ENCODE results near the gene COL11A1. TPM values are rescaled to one million over a fixed set of nuclear protein-coding genes. Genes with fewer than 3 reads are reported as not detected.

Gene COL11A1
- total and polyA plus RNA-seq, 2 experiments from 2014 or later, result 12.3 to 12.5 TPM

DNA sequence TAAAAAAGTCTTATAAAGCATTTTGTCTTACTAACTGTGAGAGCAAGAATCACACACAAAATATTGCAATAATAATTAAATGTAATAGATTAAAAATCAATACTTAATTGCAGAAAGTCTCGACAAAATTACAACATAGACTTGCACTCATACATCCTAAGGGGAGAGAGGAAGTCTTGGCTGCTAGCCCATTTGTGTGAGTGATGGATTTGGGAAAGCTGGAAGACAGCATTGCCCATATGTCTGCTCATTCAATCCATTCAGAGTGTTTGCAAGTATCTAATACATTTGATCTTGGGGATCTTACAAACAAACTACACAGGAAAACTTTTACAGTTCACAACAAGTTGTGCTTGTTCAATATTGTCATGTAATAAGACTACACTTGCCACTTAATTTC, 140.5 kb downstream of the COL11A1 start (continued):
- TF ChIP-seq, protein P1, sequence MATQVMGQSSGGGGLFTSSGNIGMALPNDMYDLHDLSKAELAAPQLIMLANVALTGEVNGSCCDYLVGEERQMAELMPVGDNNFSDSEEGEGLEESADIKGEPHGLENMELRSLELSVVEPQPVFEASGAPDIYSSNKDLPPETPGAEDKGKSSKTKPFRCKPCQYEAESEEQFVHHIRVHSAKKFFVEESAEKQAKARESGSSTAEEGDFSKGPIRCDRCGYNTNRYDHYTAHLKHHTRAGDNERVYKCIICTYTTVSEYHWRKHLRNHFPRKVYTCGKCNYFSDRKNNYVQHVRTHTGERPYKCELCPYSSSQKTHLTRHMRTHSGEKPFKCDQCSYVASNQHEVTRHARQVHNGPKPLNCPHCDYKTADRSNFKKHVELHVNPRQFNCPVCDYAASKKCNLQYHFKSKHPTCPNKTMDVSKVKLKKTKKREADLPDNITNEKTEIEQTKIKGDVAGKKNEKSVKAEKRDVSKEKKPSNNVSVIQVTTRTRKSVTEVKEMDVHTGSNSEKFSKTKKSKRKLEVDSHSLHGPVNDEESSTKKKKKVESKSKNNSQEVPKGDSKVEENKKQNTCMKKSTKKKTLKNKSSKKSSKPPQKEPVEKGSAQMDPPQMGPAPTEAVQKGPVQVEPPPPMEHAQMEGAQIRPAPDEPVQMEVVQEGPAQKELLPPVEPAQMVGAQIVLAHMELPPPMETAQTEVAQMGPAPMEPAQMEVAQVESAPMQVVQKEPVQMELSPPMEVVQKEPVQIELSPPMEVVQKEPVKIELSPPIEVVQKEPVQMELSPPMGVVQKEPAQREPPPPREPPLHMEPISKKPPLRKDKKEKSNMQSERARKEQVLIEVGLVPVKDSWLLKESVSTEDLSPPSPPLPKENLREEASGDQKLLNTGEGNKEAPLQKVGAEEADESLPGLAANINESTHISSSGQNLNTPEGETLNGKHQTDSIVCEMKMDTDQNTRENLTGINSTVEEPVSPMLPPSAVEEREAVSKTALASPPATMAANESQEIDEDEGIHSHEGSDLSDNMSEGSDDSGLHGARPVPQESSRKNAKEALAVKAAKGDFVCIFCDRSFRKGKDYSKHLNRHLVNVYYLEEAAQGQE (IDR thresholded peaks at IDR 0.05; ENCODE audit: unreplicated experiment), result no peak
- TF ChIP-seq STAT1 (IDR thresholded peaks at IDR 0.05; ENCODE audit: unreplicated experiment), result no peak

DNA sequence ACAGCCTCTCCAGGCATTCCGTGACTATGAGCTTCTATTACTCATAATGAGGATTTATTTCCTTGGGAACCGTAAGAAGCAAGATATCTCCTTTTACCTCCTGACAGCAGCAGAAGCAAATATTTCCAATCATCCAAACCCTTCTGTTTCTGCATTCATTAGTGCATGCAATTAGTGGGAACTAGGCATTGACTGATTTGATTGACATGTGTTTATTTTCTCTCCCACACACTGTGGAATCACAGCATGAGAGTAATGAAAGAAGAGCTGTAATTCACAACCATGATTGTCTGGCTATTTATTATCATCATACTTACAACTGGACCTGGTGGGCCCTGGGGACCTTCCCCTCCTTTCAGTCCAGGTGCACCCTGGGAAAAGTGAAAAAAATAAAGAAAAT, 146.8 kb downstream of the COL11A1 start:
- H3K27ac ChIP-seq (ENCODE audit: low read depth), result no peak overlapping the region
- no peaks in the 10 kb centered on the region for H4K20me1 ChIP-seq (replicated peaks; ENCODE audit: insufficient read depth)
- Mint-ChIP-seq H3K36me3 (ENCODE audit: low read depth) (no peaks in the 10 kb centered on the region), H3K4me3 (no peak overlapping the region), H3K27me3 (ENCODE audit: insufficient read depth, low read depth, poor library complexity) (no peaks in the 10 kb centered on the region), H3K9me3 (no peaks in the 10 kb centered on the region), H3K27ac (no peak overlapping the region), H3K4me1 (no peaks in the 10 kb centered on the region)
- H2AFZ ChIP-seq, result no peak overlapping the region
- no peaks in the 10 kb centered on the region for H3K79me2 ChIP-seq (replicated peaks; ENCODE audit: insufficient read depth)
- no peak for ATAC-seq
- no peaks in the 10 kb centered on the region for H3K27me3 ChIP-seq (ENCODE audit: insufficient read depth)
- H3K4me2 ChIP-seq, result no peak overlapping the region
- no peaks in the 10 kb centered on the region for H3K4me1 ChIP-seq (ENCODE audit: insufficient read depth)
- TF ChIP-seq, protein P2, sequence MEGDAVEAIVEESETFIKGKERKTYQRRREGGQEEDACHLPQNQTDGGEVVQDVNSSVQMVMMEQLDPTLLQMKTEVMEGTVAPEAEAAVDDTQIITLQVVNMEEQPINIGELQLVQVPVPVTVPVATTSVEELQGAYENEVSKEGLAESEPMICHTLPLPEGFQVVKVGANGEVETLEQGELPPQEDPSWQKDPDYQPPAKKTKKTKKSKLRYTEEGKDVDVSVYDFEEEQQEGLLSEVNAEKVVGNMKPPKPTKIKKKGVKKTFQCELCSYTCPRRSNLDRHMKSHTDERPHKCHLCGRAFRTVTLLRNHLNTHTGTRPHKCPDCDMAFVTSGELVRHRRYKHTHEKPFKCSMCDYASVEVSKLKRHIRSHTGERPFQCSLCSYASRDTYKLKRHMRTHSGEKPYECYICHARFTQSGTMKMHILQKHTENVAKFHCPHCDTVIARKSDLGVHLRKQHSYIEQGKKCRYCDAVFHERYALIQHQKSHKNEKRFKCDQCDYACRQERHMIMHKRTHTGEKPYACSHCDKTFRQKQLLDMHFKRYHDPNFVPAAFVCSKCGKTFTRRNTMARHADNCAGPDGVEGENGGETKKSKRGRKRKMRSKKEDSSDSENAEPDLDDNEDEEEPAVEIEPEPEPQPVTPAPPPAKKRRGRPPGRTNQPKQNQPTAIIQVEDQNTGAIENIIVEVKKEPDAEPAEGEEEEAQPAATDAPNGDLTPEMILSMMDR (conservative IDR thresholded peaks at IDR 0.05; ENCODE audit: low read depth in 2 of 2), result no peak
- no peak for TF ChIP-seq EZH2 (IDR thresholded peaks at IDR 0.05; ENCODE audit: low read depth, unreplicated experiment)
- TF ChIP-seq EZH2phosphoT487 (IDR thresholded peaks at IDR 0.05; ENCODE audit: unreplicated experiment), result no peak
- TF ChIP-seq, protein P3, sequence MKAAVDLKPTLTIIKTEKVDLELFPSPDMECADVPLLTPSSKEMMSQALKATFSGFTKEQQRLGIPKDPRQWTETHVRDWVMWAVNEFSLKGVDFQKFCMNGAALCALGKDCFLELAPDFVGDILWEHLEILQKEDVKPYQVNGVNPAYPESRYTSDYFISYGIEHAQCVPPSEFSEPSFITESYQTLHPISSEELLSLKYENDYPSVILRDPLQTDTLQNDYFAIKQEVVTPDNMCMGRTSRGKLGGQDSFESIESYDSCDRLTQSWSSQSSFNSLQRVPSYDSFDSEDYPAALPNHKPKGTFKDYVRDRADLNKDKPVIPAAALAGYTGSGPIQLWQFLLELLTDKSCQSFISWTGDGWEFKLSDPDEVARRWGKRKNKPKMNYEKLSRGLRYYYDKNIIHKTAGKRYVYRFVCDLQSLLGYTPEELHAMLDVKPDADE (IDR thresholded peaks at IDR 0.05), result no peak
- no peak for TF ChIP-seq ZNF331 (CRISPR knock-in tag; IDR thresholded peaks at IDR 0.05; ENCODE audit: low read depth)
- no peak for DNase-seq (ENCODE audit: low spot score)
- no peaks in the 10 kb centered on the region for H3K9me2 ChIP-seq (ENCODE audit: insufficient read depth)
- H3K4me3 ChIP-seq, result no peak overlapping the region
- H3K36me3 ChIP-seq (ENCODE audit: insufficient read depth), result no peaks in the 10 kb centered on the region
- H3F3A ChIP-seq (replicated peaks; ENCODE audit: low read depth), result no peaks in the 10 kb centered on the region

DNA sequence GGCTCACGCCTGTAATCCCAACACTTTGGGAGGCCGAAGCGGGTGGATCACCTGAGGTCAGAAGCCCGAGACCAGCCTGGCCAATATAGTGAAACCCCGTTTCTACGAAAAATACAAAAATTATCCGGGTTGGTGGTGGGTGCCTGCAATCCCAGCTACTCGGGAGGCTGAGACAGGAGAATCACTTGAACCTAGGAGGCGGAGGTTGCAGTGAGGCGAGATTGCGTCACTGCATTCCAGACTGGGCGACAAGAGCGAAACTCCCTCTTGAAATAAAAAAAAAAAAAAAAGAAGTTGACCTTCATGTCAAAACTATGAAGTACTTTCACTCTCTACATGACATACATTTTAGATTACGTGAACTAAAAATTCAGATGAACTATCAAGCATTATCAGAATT, 153.7 kb downstream of the COL11A1 start:
- H3F3A ChIP-seq (replicated peaks; ENCODE audit: low read depth), result no peaks in the 10 kb centered on the region
- H3K27me3 ChIP-seq (ENCODE audit: insufficient read depth), result no peaks in the 10 kb centered on the region
- H3K27ac Mint-ChIP-seq, result no peak overlapping the region
- no peaks in the 10 kb centered on the region for H3K36me3 ChIP-seq (ENCODE audit: insufficient read depth)
- no peak overlapping the region for H3K4me3 Mint-ChIP-seq
- ATAC-seq (no peak), DNase-seq (ENCODE audit: low spot score) (no peak)
- H3K4me1 ChIP-seq (ENCODE audit: insufficient read depth), result no peaks in the 10 kb centered on the region
- no peaks in the 10 kb centered on the region for H3K4me1 Mint-ChIP-seq
- no peak overlapping the region for H3K4me2 ChIP-seq
- H3K27ac ChIP-seq (ENCODE audit: low read depth), result no peak overlapping the region
- no peaks in the 10 kb centered on the region for H3K27me3 Mint-ChIP-seq (ENCODE audit: insufficient read depth, low read depth, poor library complexity)
- no peaks in the 10 kb centered on the region; the same call in 2 of the 3 replicates for H3K36me3 Mint-ChIP-seq (ENCODE audit: low read depth)
- no peak overlapping the region for H2AFZ ChIP-seq
- no peak overlapping the region for H3K4me3 ChIP-seq
- H3K9me3 Mint-ChIP-seq, result peaks cover 3% of the 10 kb centered on the region; the same call in 1 of the 3 replicates
- no peaks in the 10 kb centered on the region for H3K79me2 ChIP-seq (replicated peaks; ENCODE audit: insufficient read depth)
- no peaks in the 10 kb centered on the region for H4K20me1 ChIP-seq (replicated peaks; ENCODE audit: insufficient read depth)
- H3K9me2 ChIP-seq (ENCODE audit: insufficient read depth), result no peaks in the 10 kb centered on the region
- TF ChIP-seq, protein P4, sequence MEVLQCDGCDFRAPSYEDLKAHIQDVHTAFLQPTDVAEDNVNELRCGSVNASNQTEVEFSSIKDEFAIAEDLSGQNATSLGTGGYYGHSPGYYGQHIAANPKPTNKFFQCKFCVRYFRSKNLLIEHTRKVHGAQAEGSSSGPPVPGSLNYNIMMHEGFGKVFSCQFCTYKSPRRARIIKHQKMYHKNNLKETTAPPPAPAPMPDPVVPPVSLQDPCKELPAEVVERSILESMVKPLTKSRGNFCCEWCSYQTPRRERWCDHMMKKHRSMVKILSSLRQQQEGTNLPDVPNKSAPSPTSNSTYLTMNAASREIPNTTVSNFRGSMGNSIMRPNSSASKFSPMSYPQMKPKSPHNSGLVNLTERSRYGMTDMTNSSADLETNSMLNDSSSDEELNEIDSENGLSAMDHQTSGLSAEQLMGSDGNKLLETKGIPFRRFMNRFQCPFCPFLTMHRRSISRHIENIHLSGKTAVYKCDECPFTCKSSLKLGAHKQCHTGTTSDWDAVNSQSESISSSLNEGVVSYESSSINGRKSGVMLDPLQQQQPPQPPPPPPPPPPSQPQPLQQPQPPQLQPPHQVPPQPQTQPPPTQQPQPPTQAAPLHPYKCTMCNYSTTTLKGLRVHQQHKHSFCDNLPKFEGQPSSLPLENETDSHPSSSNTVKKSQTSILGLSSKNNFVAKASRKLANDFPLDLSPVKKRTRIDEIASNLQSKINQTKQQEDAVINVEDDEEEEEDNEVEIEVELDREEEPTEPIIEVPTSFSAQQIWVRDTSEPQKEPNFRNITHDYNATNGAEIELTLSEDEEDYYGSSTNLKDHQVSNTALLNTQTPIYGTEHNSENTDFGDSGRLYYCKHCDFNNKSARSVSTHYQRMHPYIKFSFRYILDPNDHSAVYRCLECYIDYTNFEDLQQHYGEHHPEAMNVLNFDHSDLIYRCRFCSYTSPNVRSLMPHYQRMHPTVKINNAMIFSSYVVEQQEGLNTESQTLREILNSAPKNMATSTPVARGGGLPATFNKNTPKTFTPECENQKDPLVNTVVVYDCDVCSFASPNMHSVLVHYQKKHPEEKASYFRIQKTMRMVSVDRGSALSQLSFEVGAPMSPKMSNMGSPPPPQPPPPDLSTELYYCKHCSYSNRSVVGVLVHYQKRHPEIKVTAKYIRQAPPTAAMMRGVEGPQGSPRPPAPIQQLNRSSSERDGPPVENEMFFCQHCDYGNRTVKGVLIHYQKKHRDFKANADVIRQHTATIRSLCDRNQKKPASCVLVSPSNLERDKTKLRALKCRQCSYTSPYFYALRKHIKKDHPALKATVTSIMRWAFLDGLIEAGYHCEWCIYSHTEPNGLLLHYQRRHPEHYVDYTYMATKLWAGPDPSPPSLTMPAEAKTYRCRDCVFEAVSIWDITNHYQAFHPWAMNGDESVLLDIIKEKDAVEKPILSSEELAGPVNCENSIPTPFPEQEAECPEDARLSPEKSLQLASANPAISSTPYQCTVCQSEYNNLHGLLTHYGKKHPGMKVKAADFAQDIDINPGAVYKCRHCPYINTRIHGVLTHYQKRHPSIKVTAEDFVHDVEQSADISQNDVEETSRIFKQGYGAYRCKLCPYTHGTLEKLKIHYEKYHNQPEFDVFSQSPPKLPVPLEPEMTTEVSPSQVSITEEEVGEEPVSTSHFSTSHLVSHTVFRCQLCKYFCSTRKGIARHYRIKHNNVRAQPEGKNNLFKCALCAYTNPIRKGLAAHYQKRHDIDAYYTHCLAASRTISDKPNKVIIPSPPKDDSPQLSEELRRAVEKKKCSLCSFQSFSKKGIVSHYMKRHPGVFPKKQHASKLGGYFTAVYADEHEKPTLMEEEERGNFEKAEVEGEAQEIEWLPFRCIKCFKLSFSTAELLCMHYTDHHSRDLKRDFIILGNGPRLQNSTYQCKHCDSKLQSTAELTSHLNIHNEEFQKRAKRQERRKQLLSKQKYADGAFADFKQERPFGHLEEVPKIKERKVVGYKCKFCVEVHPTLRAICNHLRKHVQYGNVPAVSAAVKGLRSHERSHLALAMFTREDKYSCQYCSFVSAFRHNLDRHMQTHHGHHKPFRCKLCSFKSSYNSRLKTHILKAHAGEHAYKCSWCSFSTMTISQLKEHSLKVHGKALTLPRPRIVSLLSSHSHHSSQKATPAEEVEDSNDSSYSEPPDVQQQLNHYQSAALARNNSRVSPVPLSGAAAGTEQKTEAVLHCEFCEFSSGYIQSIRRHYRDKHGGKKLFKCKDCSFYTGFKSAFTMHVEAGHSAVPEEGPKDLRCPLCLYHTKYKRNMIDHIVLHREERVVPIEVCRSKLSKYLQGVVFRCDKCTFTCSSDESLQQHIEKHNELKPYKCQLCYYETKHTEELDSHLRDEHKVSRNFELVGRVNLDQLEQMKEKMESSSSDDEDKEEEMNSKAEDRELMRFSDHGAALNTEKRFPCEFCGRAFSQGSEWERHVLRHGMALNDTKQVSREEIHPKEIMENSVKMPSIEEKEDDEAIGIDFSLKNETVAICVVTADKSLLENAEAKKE (CRISPR knock-in tag; IDR thresholded peaks at IDR 0.05), result no peak

Measured in GM23338 (cell line).